ENCODE data around the gene NAGLU.

GRCh38 chr17:42565523-42566214, 29.6 kb downstream of the NAGLU start:
- TF ChIP-seq CTCF (conservative IDR thresholded peaks at IDR 0.05; ENCODE audit: low read depth in 2 of 2) = no peak
- no peak for TF ChIP-seq POLR2AphosphoS5 (IDR thresholded peaks at IDR 0.05; ENCODE audit: low read depth)
- no peak for TF ChIP-seq EZH2 (IDR thresholded peaks at IDR 0.05; ENCODE audit: low read depth, unreplicated experiment)
- TF ChIP-seq REST (IDR thresholded peaks at IDR 0.05; ENCODE audit: unreplicated experiment) = no peak
- no peak for TF ChIP-seq CREB1 (CRISPR knock-in tag; IDR thresholded peaks at IDR 0.05; ENCODE audit: low read depth)
